GM12878 (cell line): ENCODE data around the gene STX10. TPM values are rescaled to one million over a fixed set of nuclear protein-coding genes. Genes with fewer than 3 reads are reported as not detected.

Experiments used
- ELK1 ChIP-seq: IDR thresholded peaks from 2 replicates; pipeline ENCODE4 v1.6.1; 2012; ENCODE audit warnings: low read depth, low read length, improper control_type of control experiment
- FOXM1 ChIP-seq: IDR thresholded peaks from 2 replicates; pipeline ENCODE4 v1.6.1; 2012; ENCODE audit warnings: low read depth, mild to moderate bottlenecking, inconsistent platforms, low read length, moderate library complexity
- IRF3 ChIP-seq: fragments of 450-650 bp; IDR thresholded peaks from 2 replicates; pipeline ENCODE4 v1.6.1; 2014; ENCODE audit warnings: mild to moderate bottlenecking
- NRF1 ChIP-seq: conservative IDR thresholded peaks from 2 replicates; pipeline ENCODE4 v1.6.1; 2011; ENCODE audit warnings: mild to moderate bottlenecking, low read depth, low read length, improper control_type of control experiment
- RFX5 ChIP-seq: IDR thresholded peaks from 2 replicates; pipeline ENCODE4 v1.6.1; 2011; ENCODE audit warnings: low read depth, low read length, improper control_type of control experiment
- WRNIP1 ChIP-seq: IDR thresholded peaks from 2 replicates; pipeline ENCODE4 v1.6.1; 2011; ENCODE audit warnings: low read depth, low read length, improper control_type of control experiment, borderline replicate concordance
- ZBTB40 ChIP-seq: fragments of 450-650 bp; IDR thresholded peaks from 2 replicates; pipeline ENCODE4 v1.6.1; 2016; ENCODE audit warnings: mild to moderate bottlenecking, moderate library complexity, borderline replicate concordance
- ZNF207 ChIP-seq: fragments of 450-650 bp; IDR thresholded peaks from 2 replicates; pipeline ENCODE4 v1.6.1; 2014; ENCODE audit warnings: antibody characterized with exemption, mild to moderate bottlenecking, borderline replicate concordance
- polyA plus RNA-seq, 11 experiments: library from polyadenylated mRNA; depleted of rRNA in 4 of 11; unstranded in 6 of 11; stranded (reverse) in 5 of 11; fragments of >200 nt; fragmentation: Nextera tagmentation in 4 of 11; fragmentation: Illumina TruSeq in 1 of 11; extraction: Ambion mirVana in 4 of 11; extraction: Trizol in 1 of 11; gene quantifications; 1 replicate in 1 of 11; 2 replicates in 10 of 11; pipeline versions ENCODE4 v1.2.1 to v1.2.3, GENCODE V29; 2011 to 2016; ENCODE audit warnings: inconsistent platforms in 2 of 11, missing spikeins in 2 of 11, low read depth in 1 of 11
- total RNA-seq, 4 experiments: library from RNA; depleted of rRNA in 3 of 4; stranded (reverse); fragments of >200 nt in 3 of 4; fragmentation: Illumina TruSeq in 1 of 4; extraction: Trizol in 1 of 4; gene quantifications; 2 replicates each; pipeline versions ENCODE4 v1.2.1 to v1.2.3, GENCODE V29; 2013 to 2021
- TF ChIP-seq, protein P1 (sequence below): IDR thresholded peaks from 2 replicates; pipeline ENCODE4 v1.6.1; 2011; ENCODE audit warnings: mild to moderate bottlenecking, low read depth, low read length, moderate library complexity; ENCODE audit not compliant: insufficient replicate concordance
- TF ChIP-seq, protein P2 (sequence below): IDR thresholded peaks from 2 replicates; pipeline ENCODE4 v1.6.1; 2011; ENCODE audit warnings: borderline replicate concordance, low read depth, mild to moderate bottlenecking, moderate library complexity, mixed read lengths, low read length; ENCODE audit not compliant: insufficient read depth; ENCODE audit errors: extremely low read length

Gene STX10
- total and polyA plus RNA-seq, 10 of the 15 experiments (the other 5 are each of a cell fraction or from before 2014, with no cell fraction given): 0.56 to 76.1 (median 47.6) TPM

DNA sequence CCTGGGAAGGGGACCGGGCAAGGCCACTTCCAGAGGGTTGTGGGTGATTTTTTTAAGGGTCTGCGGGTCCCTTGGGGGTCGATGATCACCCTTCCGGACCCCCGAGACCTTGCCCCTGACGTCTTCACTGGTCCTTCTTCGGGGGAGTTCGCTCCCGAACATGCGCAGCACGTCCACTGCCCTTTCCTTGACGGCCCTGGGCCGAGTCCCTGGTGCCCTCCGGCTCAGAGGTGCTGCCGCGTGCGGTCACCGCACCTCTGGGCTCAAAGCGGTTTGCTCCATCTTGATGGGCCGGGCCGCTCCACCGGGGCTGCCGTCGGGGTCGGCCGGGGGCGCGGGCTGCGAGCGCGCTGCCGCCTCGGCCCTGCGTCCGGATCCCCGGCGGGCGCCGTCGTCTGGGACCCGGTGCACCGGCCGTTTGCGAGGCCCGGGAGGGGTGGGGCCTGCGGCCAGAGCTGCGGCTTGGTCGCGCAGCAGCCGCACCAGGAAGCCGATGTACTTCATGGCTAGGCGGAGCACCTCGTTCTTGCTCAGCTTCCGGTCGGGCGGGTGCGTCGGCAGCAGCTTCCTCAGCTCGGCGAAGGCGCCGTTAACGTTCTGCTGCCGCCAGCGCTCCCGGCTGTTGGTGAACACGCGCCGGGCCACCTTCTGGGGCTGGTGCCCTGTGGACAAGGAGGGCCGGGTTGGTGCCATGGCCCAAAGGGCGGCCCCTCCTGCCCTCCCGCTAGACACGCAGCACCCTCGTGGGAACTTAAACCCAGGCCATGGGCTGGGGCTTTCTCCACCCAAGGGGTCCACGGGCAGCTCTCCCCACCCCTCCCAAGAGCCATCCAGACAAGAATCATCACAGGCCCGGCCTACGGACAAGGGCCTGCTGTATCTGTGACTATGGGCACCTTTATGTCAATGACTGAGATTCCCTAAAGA, 50.8 kb downstream of the STX10 start (continued):
- TF ChIP-seq ZBTB40 (peak; percentile 61), WRNIP1 (no peak), RFX5 (no peak), FOXM1 (no peak), ELK1 (peak; percentile 66; the same call in 1 of the 2 replicates), ZNF207 (no peak), NRF1 (no peak), IRF3 (no peak)
- TF ChIP-seq, protein P1, sequence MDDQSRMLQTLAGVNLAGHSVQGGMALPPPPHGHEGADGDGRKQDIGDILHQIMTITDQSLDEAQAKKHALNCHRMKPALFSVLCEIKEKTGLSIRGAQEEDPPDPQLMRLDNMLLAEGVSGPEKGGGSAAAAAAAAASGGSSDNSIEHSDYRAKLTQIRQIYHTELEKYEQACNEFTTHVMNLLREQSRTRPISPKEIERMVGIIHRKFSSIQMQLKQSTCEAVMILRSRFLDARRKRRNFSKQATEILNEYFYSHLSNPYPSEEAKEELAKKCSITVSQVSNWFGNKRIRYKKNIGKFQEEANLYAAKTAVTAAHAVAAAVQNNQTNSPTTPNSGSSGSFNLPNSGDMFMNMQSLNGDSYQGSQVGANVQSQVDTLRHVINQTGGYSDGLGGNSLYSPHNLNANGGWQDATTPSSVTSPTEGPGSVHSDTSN: no peak
- TF ChIP-seq, protein P2, sequence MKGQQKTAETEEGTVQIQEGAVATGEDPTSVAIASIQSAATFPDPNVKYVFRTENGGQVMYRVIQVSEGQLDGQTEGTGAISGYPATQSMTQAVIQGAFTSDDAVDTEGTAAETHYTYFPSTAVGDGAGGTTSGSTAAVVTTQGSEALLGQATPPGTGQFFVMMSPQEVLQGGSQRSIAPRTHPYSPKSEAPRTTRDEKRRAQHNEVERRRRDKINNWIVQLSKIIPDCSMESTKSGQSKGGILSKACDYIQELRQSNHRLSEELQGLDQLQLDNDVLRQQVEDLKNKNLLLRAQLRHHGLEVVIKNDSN: no peak
